CD4-positive, alpha-beta T cell treated with Interferon gamma for 1 hour (primary cell): ENCODE data around the gene DEFB121.

ENCODE experiments used
- DNase-seq: peaks from one replicate; pipeline ENCODE4 v3.0.0-alpha.2; 2020

The DEFB121 gene

GRCh38 chr20:31355981-31356380 is 50.0 kb downstream of the DEFB121 start:
- no peak for DNase-seq
